ENCODE results near the gene NFE2L3. TPM values are rescaled to one million over a fixed set of nuclear protein-coding genes. Genes with fewer than 3 reads are reported as not detected.
A peak's percentile ranks its signal among the peaks of the same experiment; 100 is the strongest.
"Not testable (repeated sequence)": the region's sequence is repeated elsewhere in the genome, so short reads cannot be mapped to it uniquely, and the experiment has no call there.

Gene NFE2L3
- total RNA-seq, 1 experiment from 2014 or later: 108 TPM

DNA sequence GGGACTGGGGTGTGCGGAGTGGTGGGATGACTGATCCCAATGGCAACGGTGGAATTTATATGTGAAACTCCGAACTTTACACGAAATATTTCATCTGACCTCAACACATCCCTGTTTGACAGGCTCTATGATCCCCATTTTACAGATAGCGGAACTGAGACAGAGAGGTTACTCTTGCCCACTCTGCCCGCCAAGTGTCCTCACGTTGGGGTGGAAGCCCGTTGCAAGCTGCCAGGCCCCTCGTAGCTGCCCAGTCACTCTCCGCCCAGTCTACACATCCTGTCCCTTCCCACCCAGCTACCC is 397 bp upstream of the NFE2L3 start:
- intact Hi-C loops (cut with micrococcal nuclease; ENCODE audit: unreplicated experiment): loop anchor here (10.0 kb wide), 1 partner anchor 197 kb away; no protein-coding TSS in a partner anchor
- Mint-ChIP-seq H3K27ac (ENCODE audit: unreplicated experiment) (peak overlapping the region; percentile 69), H3K4me1 (ENCODE audit: low read depth, unreplicated experiment) (peaks cover 40% of the 10 kb centered on the region), H3K27me3 (ENCODE audit: unreplicated experiment) (no peaks in the 10 kb centered on the region), H3K36me3 (ENCODE audit: insufficient read depth, unreplicated experiment) (peaks cover 50% of the 10 kb centered on the region), H3K9me3 (ENCODE audit: low read depth, unreplicated experiment) (no peaks in the 10 kb centered on the region), H3K4me3 (ENCODE audit: low read depth, unreplicated experiment) (peak overlapping the region; percentile 98)
- CTCF ChIA-PET: interaction anchor here (0.7 to 1.5 kb wide), 14 partner anchors 8 to 221 kb away, joined by 3 to 18 read pairs (median 5); no protein-coding TSS in a partner anchor
- no TSS peak for BruUV-seq (replicated peaks)
- TF ChIP-seq CTCF (IDR thresholded peaks at IDR 0.05; ENCODE audit: unreplicated experiment): no peak
- no peak for DNase-seq

- not testable (repeated sequence) for BruUV-seq (replicated peaks); H3K27me3 Mint-ChIP-seq (ENCODE audit: unreplicated experiment); H3K9me3 Mint-ChIP-seq (ENCODE audit: low read depth, unreplicated experiment)
- H3K4me3 Mint-ChIP-seq (ENCODE audit: low read depth, unreplicated experiment): peak overlapping the region; percentile 98
- DNase-seq: peak; percentile 44
- peaks cover 54% of the 10 kb centered on the region for H3K36me3 Mint-ChIP-seq (ENCODE audit: insufficient read depth, unreplicated experiment)
- intact Hi-C loops (cut with micrococcal nuclease; ENCODE audit: unreplicated experiment): loop anchor here (10.0 kb wide), 1 partner anchor 198 kb away; no protein-coding TSS in a partner anchor
- CTCF ChIA-PET: interaction anchor here (0.9 to 1.5 kb wide), 6 partner anchors 42 to 219 kb away, joined by 3 to 5 read pairs (median 4); no protein-coding TSS in a partner anchor
- H3K4me1 Mint-ChIP-seq (ENCODE audit: low read depth, unreplicated experiment): peaks cover 52% of the 10 kb centered on the region
- H3K27ac Mint-ChIP-seq (ENCODE audit: unreplicated experiment): peak overlapping the region; percentile 84
These were observed 813 bp downstream of the NFE2L3 start for GRCh38 chr7:26152782-26153240.

DNA sequence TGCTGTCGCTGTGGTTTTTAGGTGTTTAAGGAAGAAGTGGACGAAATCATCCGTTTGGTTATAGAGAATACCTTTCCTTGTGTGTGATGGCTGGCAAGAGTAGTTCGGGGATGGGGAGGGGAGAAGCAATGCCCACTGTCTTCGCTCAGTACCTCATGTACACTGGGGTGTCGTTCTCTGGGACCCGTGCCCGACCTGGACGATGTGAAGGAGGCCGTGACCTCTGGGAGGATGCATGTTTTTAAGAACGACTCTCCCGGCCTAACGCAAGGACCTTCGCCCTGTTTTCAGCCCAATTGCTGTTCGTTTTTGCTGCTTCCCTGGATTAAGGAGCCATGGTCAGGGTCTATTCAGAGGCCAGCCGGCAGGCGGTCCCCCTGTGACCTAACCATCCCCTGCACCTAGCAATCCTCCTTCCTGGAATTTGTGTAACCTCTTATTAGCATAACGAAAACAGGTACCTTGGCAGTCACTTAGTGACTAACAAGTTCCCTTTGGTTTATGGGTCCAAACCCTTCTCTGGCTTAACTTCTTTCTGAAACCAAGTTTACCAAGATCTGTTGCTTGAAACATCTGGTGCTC is 1.3 kb downstream of the NFE2L3 start:
- peak; percentile 44 for TF ChIP-seq CTCF (IDR thresholded peaks at IDR 0.05; ENCODE audit: unreplicated experiment)
- H3K36me3 Mint-ChIP-seq (ENCODE audit: insufficient read depth, unreplicated experiment): peaks cover 54% of the 10 kb centered on the region
- peaks cover 58% of the 10 kb centered on the region for H3K4me1 Mint-ChIP-seq (ENCODE audit: low read depth, unreplicated experiment)
- peak; percentile 32 for DNase-seq
- peak overlapping the region; percentile 84 for H3K27ac Mint-ChIP-seq (ENCODE audit: unreplicated experiment)
- no peaks in the 10 kb centered on the region for H3K27me3 Mint-ChIP-seq (ENCODE audit: unreplicated experiment)
- TSS peak; percentile 48 for BruUV-seq (replicated peaks)
- peak overlapping the region; percentile 98 for H3K4me3 Mint-ChIP-seq (ENCODE audit: low read depth, unreplicated experiment)
- CTCF ChIA-PET: interaction anchor here (1.0 to 1.6 kb wide), 3 partner anchors 13 to 514 kb away, joined by 3 to 7 read pairs (median 3); no protein-coding TSS in a partner anchor
- intact Hi-C loops (cut with micrococcal nuclease; ENCODE audit: unreplicated experiment): loop anchor here (10.0 kb wide), 1 partner anchor 199 kb away; no protein-coding TSS in a partner anchor
- no peaks in the 10 kb centered on the region for H3K9me3 Mint-ChIP-seq (ENCODE audit: low read depth, unreplicated experiment)

GRCh38 chr7:26153823-26154783 is 2.1 kb downstream of the NFE2L3 start:
- H3K36me3 Mint-ChIP-seq (ENCODE audit: insufficient read depth, unreplicated experiment): peaks cover 54% of the 10 kb centered on the region
- TF ChIP-seq CTCF (IDR thresholded peaks at IDR 0.05; ENCODE audit: unreplicated experiment): no peak
- no peaks in the 10 kb centered on the region for H3K9me3 Mint-ChIP-seq (ENCODE audit: low read depth, unreplicated experiment)
- peak; percentile 83 for DNase-seq
- peak overlapping the region; percentile 84 for H3K27ac Mint-ChIP-seq (ENCODE audit: unreplicated experiment)
- CTCF ChIA-PET: interaction anchor here (0.8 to 1.6 kb wide), 4 partner anchors 13 to 514 kb away, joined by 3 to 7 read pairs (median 3); no protein-coding TSS in a partner anchor
- intact Hi-C loops (cut with micrococcal nuclease; ENCODE audit: unreplicated experiment): loop anchor here (10.0 kb wide), 1 partner anchor 199 kb away; no protein-coding TSS in a partner anchor
- peaks cover 65% of the 10 kb centered on the region for H3K4me1 Mint-ChIP-seq (ENCODE audit: low read depth, unreplicated experiment)
- H3K4me3 Mint-ChIP-seq (ENCODE audit: low read depth, unreplicated experiment): peak overlapping the region; percentile 98
- TSS peak; percentile 84 for BruUV-seq (replicated peaks)
- H3K27me3 Mint-ChIP-seq (ENCODE audit: unreplicated experiment): no peaks in the 10 kb centered on the region

All from Calu3 (cell line).